GM18505 (cell line): ENCODE measurements around the gene IL13RA2.

Experiments used
- ATAC-seq: cut with Tn5 transposase; IDR thresholded peaks from one replicate; pipeline ENCODE4 v1.9.1; 2021; ENCODE audit not compliant: unreplicated experiment
- POLR2A ChIP-seq: IDR thresholded peaks from 4 replicates; pipeline ENCODE4 v1.6.1; 2011; ENCODE audit warnings: borderline replicate concordance; ENCODE audit not compliant: insufficient read depth, insufficient read length; ENCODE audit errors: extremely low read depth

The IL13RA2 gene

GRCh38 chrX:115017455-115017854 lies at the start of gene IL13RA2:
TSS of gene IL13RA2 (minus strand) at chrX:115017616. CDS start at chrX:115017269, 347 bp downstream.
- no peak for TF ChIP-seq POLR2A
- ATAC-seq: no peak

- TF ChIP-seq POLR2A: no peak
- ATAC-seq: no peak
Observed at GRCh38 chrX:115065304-115065703, 47.9 kb upstream of the IL13RA2 start.

GRCh38 chrX:115060013-115060412 lies 42.6 kb upstream of the IL13RA2 start:
- ATAC-seq: no peak
- TF ChIP-seq POLR2A: no peak

- no peak for ATAC-seq
- TF ChIP-seq POLR2A: no peak
Observed at GRCh38 chrX:115058276-115058675, 40.9 kb upstream of the IL13RA2 start.

GRCh38 chrX:115054876-115055275 lies 37.5 kb upstream of the IL13RA2 start:
- ATAC-seq: no peak
- no peak for TF ChIP-seq POLR2A

- no peak for TF ChIP-seq POLR2A
- no peak for ATAC-seq
Observed at GRCh38 chrX:115053223-115053622, 35.8 kb upstream of the IL13RA2 start.

GRCh38 chrX:115047715-115048114 lies 30.3 kb upstream of the IL13RA2 start:
- no peak for ATAC-seq
- TF ChIP-seq POLR2A: no peak

GRCh38 chrX:115047181-115047580 lies 29.8 kb upstream of the IL13RA2 start:
- TF ChIP-seq POLR2A: no peak
- no peak for ATAC-seq

- no peak for ATAC-seq
Observed at GRCh38 chrX:115040417-115040816, 23.0 kb upstream of the IL13RA2 start.

GRCh38 chrX:115038406-115038805 lies 21.0 kb upstream of the IL13RA2 start:
- TF ChIP-seq POLR2A: no peak
- no peak for ATAC-seq

More at GRCh38 chrX:115040417-115040816, 23.0 kb upstream of the IL13RA2 start:
- no peak for TF ChIP-seq POLR2A

GRCh38 chrX:115036029-115036428 lies 18.6 kb upstream of the IL13RA2 start:
- no peak for TF ChIP-seq POLR2A
- ATAC-seq: no peak

- no peak for ATAC-seq
- no peak for TF ChIP-seq POLR2A
Observed at GRCh38 chrX:115031989-115032388, 14.6 kb upstream of the IL13RA2 start.

GRCh38 chrX:115030625-115031024 lies 13.2 kb upstream of the IL13RA2 start:
- no peak for ATAC-seq
- no peak for TF ChIP-seq POLR2A

GRCh38 chrX:115029869-115030570 lies 12.6 kb upstream of the IL13RA2 start:
- no peak for ATAC-seq
- TF ChIP-seq POLR2A: no peak
